Measurements from ENCODE around the gene NUFIP2.
A peak's percentile ranks its signal among the peaks of the same experiment; 100 is the strongest.

The NUFIP2 gene

DNA sequence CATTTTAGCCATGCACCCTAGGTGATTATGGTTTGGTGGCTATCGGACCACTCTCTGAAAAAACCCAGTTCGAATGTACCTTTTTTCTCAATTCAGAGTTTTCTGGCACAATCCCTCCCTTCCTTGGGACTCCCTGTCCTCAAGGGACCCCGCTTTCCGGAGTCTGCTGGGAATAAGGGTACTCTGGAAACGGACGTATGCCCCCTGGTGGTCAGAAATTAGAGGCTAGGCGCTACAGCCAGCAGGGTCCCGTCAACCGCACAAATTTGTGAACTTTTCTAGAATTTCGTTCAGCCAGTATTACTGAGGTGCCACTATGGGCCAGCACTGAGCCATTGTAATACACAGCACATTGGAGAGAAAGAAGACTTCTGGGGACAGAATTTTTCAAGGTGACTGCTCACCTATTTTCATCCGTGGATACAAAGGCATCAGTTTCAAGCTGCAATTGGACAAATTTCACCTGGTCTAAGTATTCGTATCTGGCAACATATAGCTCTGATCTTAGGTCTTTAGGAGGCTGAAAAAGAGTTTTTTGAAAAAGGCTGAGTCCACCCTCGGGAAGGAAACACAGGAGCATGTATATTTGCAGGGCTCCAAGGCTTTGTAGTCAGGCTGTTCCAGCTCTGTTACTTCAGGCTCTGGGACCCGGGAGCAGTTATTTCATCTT lies 74.4 kb downstream of the NUFIP2 start:
- no peak overlapping the region for H3K18ac ChIP-seq (ENCODE audit: low read depth in 1 of 2, low read length in 2 of 2)
- H3K9ac ChIP-seq (ENCODE audit: low read length), result peak overlapping the region; percentile 67
- H3K4ac ChIP-seq (ENCODE audit: low read depth in 1 of 2, low read length in 2 of 2), result no peak overlapping the region
- H3K27ac ChIP-seq (ENCODE audit: low read length, poor library complexity, severe bottlenecking), result no peak overlapping the region
- peak; percentile 84 for DNase-seq
- H3K4me2 ChIP-seq (ENCODE audit: low read length, poor library complexity, severe bottlenecking), result no peak overlapping the region
- H3K27me3 ChIP-seq (ENCODE audit: control insufficient read depth in 1 of 2, insufficient read depth in 1 of 2, low read length in 2 of 2), result no peaks in the 10 kb centered on the region
- H4K8ac ChIP-seq (ENCODE audit: low read length), result no peak overlapping the region
- H3K4me3 ChIP-seq (ENCODE audit: insufficient read depth in 1 of 2, low read depth in 1 of 2, low read length in 2 of 2), result no peak overlapping the region
- no peak overlapping the region for H2BK15ac ChIP-seq (ENCODE audit: low read depth, poor library complexity, severe bottlenecking)
- H2AK5ac ChIP-seq (ENCODE audit: low read length, severe bottlenecking), result no peak overlapping the region
- H3K14ac ChIP-seq (ENCODE audit: low read length in 2 of 2), result no peak overlapping the region
- no peaks in the 10 kb centered on the region for H3K36me3 ChIP-seq (ENCODE audit: control insufficient read depth in 1 of 2, insufficient read depth in 2 of 2, low read depth in 1 of 2, low read length in 2 of 2)
- no peak overlapping the region for H2BK120ac ChIP-seq (ENCODE audit: low read depth, low read length)
- H4K91ac ChIP-seq (ENCODE audit: low read length), result no peak overlapping the region
- WGBS, result 24% methylated on average over 13 of the region's 14 CpGs
- no peak overlapping the region for H2BK12ac ChIP-seq (ENCODE audit: low read length in 2 of 2)
- no peak overlapping the region for H2BK5ac ChIP-seq (ENCODE audit: low read depth, low read length, poor library complexity, severe bottlenecking)
- H3K23ac ChIP-seq (ENCODE audit: low read length in 2 of 2), result no peak overlapping the region
- H2AFZ ChIP-seq (ENCODE audit: low read depth, low read length), result no peak overlapping the region
- H3K4me1 ChIP-seq (ENCODE audit: control insufficient read depth, insufficient read depth, low read depth, low read length), result peaks cover 11% of the 10 kb centered on the region
- no peaks in the 10 kb centered on the region for H3K9me3 ChIP-seq (ENCODE audit: control insufficient read depth, low read length)
- no peaks in the 10 kb centered on the region for H3K79me1 ChIP-seq (replicated peaks; ENCODE audit: low read length, poor library complexity, severe bottlenecking)

DNA sequence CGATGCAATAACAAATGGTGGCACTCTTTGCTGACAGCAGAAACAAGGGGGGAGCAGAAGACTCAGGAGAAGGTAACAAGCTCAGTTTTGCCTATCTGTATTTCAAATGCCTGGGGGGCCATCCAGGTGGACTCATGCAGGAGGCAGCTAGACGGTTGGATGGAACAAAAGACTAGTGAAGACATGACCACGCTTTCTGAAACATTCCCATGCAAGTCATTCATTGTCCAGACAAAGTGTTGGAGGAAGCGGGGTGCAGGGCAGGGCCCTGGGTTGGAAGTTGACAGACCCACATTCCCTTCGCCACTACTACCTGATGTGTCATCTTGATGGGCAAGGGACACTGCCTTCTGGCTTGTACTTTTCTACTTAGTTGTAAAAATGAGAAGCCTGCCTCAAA lies 77.1 kb downstream of the NUFIP2 start:
- Histone ChIP-seq H3K4ac (ENCODE audit: low read depth in 1 of 2, low read length in 2 of 2) (no peak overlapping the region), H3K14ac (ENCODE audit: low read length in 2 of 2) (no peak overlapping the region), H4K8ac (ENCODE audit: low read length) (no peak overlapping the region), H3K4me2 (ENCODE audit: low read length, poor library complexity, severe bottlenecking) (no peak overlapping the region), H2BK120ac (ENCODE audit: low read depth, low read length) (no peak overlapping the region), H2BK5ac (ENCODE audit: low read depth, low read length, poor library complexity, severe bottlenecking) (no peak overlapping the region), H3K23ac (ENCODE audit: low read length in 2 of 2) (no peak overlapping the region), H3K4me3 (ENCODE audit: insufficient read depth in 1 of 2, low read depth in 1 of 2, low read length in 2 of 2) (no peak overlapping the region), H3K4me1 (ENCODE audit: control insufficient read depth, insufficient read depth, low read depth, low read length) (peaks cover 11% of the 10 kb centered on the region), H2AK5ac (ENCODE audit: low read length, severe bottlenecking) (no peak overlapping the region), H2AFZ (ENCODE audit: low read depth, low read length) (no peak overlapping the region), H4K91ac (ENCODE audit: low read length) (no peak overlapping the region), H3K36me3 (ENCODE audit: control insufficient read depth in 1 of 2, insufficient read depth in 2 of 2, low read depth in 1 of 2, low read length in 2 of 2) (no peaks in the 10 kb centered on the region), H2BK12ac (ENCODE audit: low read length in 2 of 2) (no peak overlapping the region), H3K18ac (ENCODE audit: low read depth in 1 of 2, low read length in 2 of 2) (no peak overlapping the region), H3K27me3 (ENCODE audit: control insufficient read depth in 1 of 2, insufficient read depth in 1 of 2, low read length in 2 of 2) (no peaks in the 10 kb centered on the region), H3K9ac (ENCODE audit: low read length) (no peak overlapping the region), H3K27ac (ENCODE audit: low read length, poor library complexity, severe bottlenecking) (no peak overlapping the region), H3K79me1 (replicated peaks; ENCODE audit: low read length, poor library complexity, severe bottlenecking) (no peaks in the 10 kb centered on the region), H3K9me3 (ENCODE audit: control insufficient read depth, low read length) (no peaks in the 10 kb centered on the region), H2BK15ac (ENCODE audit: low read depth, poor library complexity, severe bottlenecking) (no peak overlapping the region)
- DNase-seq, result no peak
- WGBS, result 83% methylated on average over 5 of the region's 5 CpGs

DNA sequence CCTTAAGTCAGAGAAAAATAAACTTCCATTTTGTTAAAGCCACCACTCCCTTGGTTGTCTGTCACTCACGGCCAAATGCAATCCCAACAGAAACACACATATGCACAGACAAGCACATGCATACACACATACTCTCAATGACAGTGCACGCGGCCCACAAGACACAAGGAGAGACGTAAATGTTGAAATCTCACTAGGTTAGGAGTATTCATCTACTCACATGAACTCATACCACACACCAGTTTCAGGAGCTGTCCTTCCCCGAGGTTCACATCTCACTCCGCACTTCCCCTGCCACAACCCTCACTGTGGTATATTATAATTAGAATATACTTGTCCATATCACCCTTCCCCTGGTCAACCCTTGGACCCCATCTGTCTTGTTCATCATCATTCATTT lies 77.8 kb downstream of the NUFIP2 start:
- H3K4me2 ChIP-seq (ENCODE audit: low read length, poor library complexity, severe bottlenecking), result no peak overlapping the region
- H3K4me1 ChIP-seq (ENCODE audit: control insufficient read depth, insufficient read depth, low read depth, low read length), result peaks cover 11% of the 10 kb centered on the region
- no peak for DNase-seq
- H3K9me3 ChIP-seq (ENCODE audit: control insufficient read depth, low read length), result no peaks in the 10 kb centered on the region
- no peak overlapping the region for H4K8ac ChIP-seq (ENCODE audit: low read length)
- no peaks in the 10 kb centered on the region for H3K79me1 ChIP-seq (replicated peaks; ENCODE audit: low read length, poor library complexity, severe bottlenecking)
- H3K27me3 ChIP-seq (ENCODE audit: control insufficient read depth in 1 of 2, insufficient read depth in 1 of 2, low read length in 2 of 2), result no peaks in the 10 kb centered on the region
- H2BK15ac ChIP-seq (ENCODE audit: low read depth, poor library complexity, severe bottlenecking), result no peak overlapping the region
- H3K4me3 ChIP-seq (ENCODE audit: insufficient read depth in 1 of 2, low read depth in 1 of 2, low read length in 2 of 2), result no peak overlapping the region
- no peak overlapping the region for H2BK12ac ChIP-seq (ENCODE audit: low read length in 2 of 2)
- no peak overlapping the region for H2BK5ac ChIP-seq (ENCODE audit: low read depth, low read length, poor library complexity, severe bottlenecking)
- no peaks in the 10 kb centered on the region for H3K36me3 ChIP-seq (ENCODE audit: control insufficient read depth in 1 of 2, insufficient read depth in 2 of 2, low read depth in 1 of 2, low read length in 2 of 2)
- no peak overlapping the region for H3K4ac ChIP-seq (ENCODE audit: low read depth in 1 of 2, low read length in 2 of 2)
- H2AK5ac ChIP-seq (ENCODE audit: low read length, severe bottlenecking), result no peak overlapping the region
- no peak overlapping the region for H3K23ac ChIP-seq (ENCODE audit: low read length in 2 of 2)
- H3K27ac ChIP-seq (ENCODE audit: low read length, poor library complexity, severe bottlenecking), result no peak overlapping the region
- no peak overlapping the region for H3K14ac ChIP-seq (ENCODE audit: low read length in 2 of 2)
- no peak overlapping the region for H2BK120ac ChIP-seq (ENCODE audit: low read depth, low read length)
- no peak overlapping the region for H2AFZ ChIP-seq (ENCODE audit: low read depth, low read length)
- H3K18ac ChIP-seq (ENCODE audit: low read depth in 1 of 2, low read length in 2 of 2), result no peak overlapping the region
- 95% methylated on average over 6 of the region's 6 CpGs for WGBS
- H4K91ac ChIP-seq (ENCODE audit: low read length), result no peak overlapping the region
- H3K9ac ChIP-seq (ENCODE audit: low read length), result no peak overlapping the region

DNA sequence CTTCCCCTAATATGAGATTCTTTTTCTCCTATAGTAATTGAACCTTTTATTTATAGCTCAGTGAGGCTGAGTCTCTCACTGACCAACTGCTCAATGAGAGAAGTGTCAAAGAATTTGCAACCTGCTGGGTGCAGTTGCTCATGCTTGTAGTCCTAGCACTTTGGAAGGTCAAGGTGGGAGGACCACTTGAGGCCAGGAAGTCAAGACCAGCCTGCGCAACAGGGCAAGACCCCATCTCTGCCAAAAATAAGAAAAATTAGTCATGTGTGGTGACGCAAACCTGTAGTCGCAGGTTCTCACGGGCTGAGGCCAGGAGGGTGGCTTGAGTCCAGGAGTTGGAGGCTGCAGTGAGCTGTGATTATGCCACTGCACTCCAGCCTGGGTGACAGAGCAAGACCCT lies 78.2 kb downstream of the NUFIP2 start:
- no peak overlapping the region for H4K8ac ChIP-seq (ENCODE audit: low read length)
- H3K27me3 ChIP-seq (ENCODE audit: control insufficient read depth in 1 of 2, insufficient read depth in 1 of 2, low read length in 2 of 2), result no peaks in the 10 kb centered on the region
- no peak overlapping the region for H2BK120ac ChIP-seq (ENCODE audit: low read depth, low read length)
- no peak overlapping the region for H3K23ac ChIP-seq (ENCODE audit: low read length in 2 of 2)
- peaks cover 11% of the 10 kb centered on the region for H3K4me1 ChIP-seq (ENCODE audit: control insufficient read depth, insufficient read depth, low read depth, low read length)
- no peak overlapping the region for H2AFZ ChIP-seq (ENCODE audit: low read depth, low read length)
- WGBS, result 82% methylated on average over 4 of the region's 4 CpGs
- no peak overlapping the region for H2BK15ac ChIP-seq (ENCODE audit: low read depth, poor library complexity, severe bottlenecking)
- no peak overlapping the region for H2BK5ac ChIP-seq (ENCODE audit: low read depth, low read length, poor library complexity, severe bottlenecking)
- H3K9me3 ChIP-seq (ENCODE audit: control insufficient read depth, low read length), result no peaks in the 10 kb centered on the region
- H3K27ac ChIP-seq (ENCODE audit: low read length, poor library complexity, severe bottlenecking), result no peak overlapping the region
- no peak overlapping the region for H3K4ac ChIP-seq (ENCODE audit: low read depth in 1 of 2, low read length in 2 of 2)
- H4K91ac ChIP-seq (ENCODE audit: low read length), result no peak overlapping the region
- H3K9ac ChIP-seq (ENCODE audit: low read length), result no peak overlapping the region
- no peak overlapping the region for H3K18ac ChIP-seq (ENCODE audit: low read depth in 1 of 2, low read length in 2 of 2)
- H2AK5ac ChIP-seq (ENCODE audit: low read length, severe bottlenecking), result no peak overlapping the region
- H3K79me1 ChIP-seq (replicated peaks; ENCODE audit: low read length, poor library complexity, severe bottlenecking), result no peaks in the 10 kb centered on the region
- H2BK12ac ChIP-seq (ENCODE audit: low read length in 2 of 2), result no peak overlapping the region
- no peaks in the 10 kb centered on the region for H3K36me3 ChIP-seq (ENCODE audit: control insufficient read depth in 1 of 2, insufficient read depth in 2 of 2, low read depth in 1 of 2, low read length in 2 of 2)
- H3K4me3 ChIP-seq (ENCODE audit: insufficient read depth in 1 of 2, low read depth in 1 of 2, low read length in 2 of 2), result no peak overlapping the region
- H3K14ac ChIP-seq (ENCODE audit: low read length in 2 of 2), result no peak overlapping the region
- no peak overlapping the region for H3K4me2 ChIP-seq (ENCODE audit: low read length, poor library complexity, severe bottlenecking)
- no peak for DNase-seq
